Astrocyte (in vitro differentiated cells and primary cell): ENCODE data around the gene RASSF6. TPM values are rescaled to one million over a fixed set of nuclear protein-coding genes. Genes with fewer than 3 reads are reported as not detected.
"Not testable (repeated sequence)": the region's sequence is repeated elsewhere in the genome, so short reads cannot be mapped to it uniquely, and the experiment has no call there.

Experiments used
- DNase-seq: peaks from one replicate; pipeline ENCODE4 v3.0.0-alpha.2; 2010; ENCODE audit warnings: low read depth
- FAIRE-seq: peaks from 2 replicates; lab custom pipeline; 2011; peaks lifted over from hg19 to GRCh38; lab: Jason Lieb, UNC
- H2AFZ ChIP-seq: 2 replicates; pipeline ENCODE4 v1.6.0; 2012; ENCODE audit warnings: low read depth, low read length, inconsistent platforms
- H3K27ac ChIP-seq: 2 replicates; pipeline ENCODE4 v1.5.1; 2011; ENCODE audit warnings: low read depth, low read length, inconsistent platforms
- H3K27me3 ChIP-seq: 2 replicates; pipeline ENCODE4 v1.6.0; 2011; ENCODE audit warnings: low read length, inconsistent platforms; ENCODE audit not compliant: insufficient read depth
- H3K36me3 ChIP-seq: 2 replicates; pipeline ENCODE4 v1.5.1; 2011; ENCODE audit warnings: low read length, inconsistent platforms; ENCODE audit not compliant: insufficient read depth
- H3K4me1 ChIP-seq: 2 replicates; pipeline ENCODE4 v1.5.1; 2011; ENCODE audit warnings: low read length, inconsistent platforms; ENCODE audit not compliant: insufficient read depth
- H3K4me2 ChIP-seq: 2 replicates; pipeline ENCODE4 v1.6.0; 2012; ENCODE audit warnings: low read length, inconsistent platforms
- H3K4me3 ChIP-seq: 2 replicates; pipeline ENCODE4 v1.5.1; 2011; ENCODE audit warnings: low read depth, mild to moderate bottlenecking, low read length, inconsistent platforms; ENCODE audit not compliant: insufficient read depth
- H3K79me2 ChIP-seq: 2 replicates; pipeline ENCODE4 v1.6.0; 2012; ENCODE audit warnings: mild to moderate bottlenecking, low read length, inconsistent platforms; ENCODE audit not compliant: insufficient read depth
- H3K9ac ChIP-seq: 2 replicates; pipeline ENCODE4 v1.6.0; 2012; ENCODE audit warnings: mild to moderate bottlenecking, low read length, inconsistent platforms
- H3K9me3 ChIP-seq: 2 replicates; pipeline ENCODE4 v1.5.1; 2012; ENCODE audit warnings: low read depth, mild to moderate bottlenecking, low read length, inconsistent platforms; ENCODE audit not compliant: insufficient read depth
- H4K20me1 ChIP-seq: 2 replicates; pipeline ENCODE4 v1.6.0; 2012; ENCODE audit warnings: low read length, inconsistent platforms; ENCODE audit not compliant: insufficient read depth
- H3K27ac Mint-ChIP-seq: one replicate; pipeline ENCODE4 v1.8.0; 2021; ENCODE audit warnings: mild to moderate bottlenecking, mixed read lengths; ENCODE audit not compliant: unreplicated experiment
- H3K27me3 Mint-ChIP-seq: one replicate; pipeline ENCODE4 v1.8.0; 2021; ENCODE audit warnings: low read depth, mixed read lengths; ENCODE audit not compliant: unreplicated experiment
- H3K36me3 Mint-ChIP-seq: one replicate; pipeline ENCODE4 v1.8.0; 2021; ENCODE audit warnings: low read depth, mixed read lengths; ENCODE audit not compliant: unreplicated experiment
- H3K4me1 Mint-ChIP-seq: one replicate; pipeline ENCODE4 v1.8.0; 2021; ENCODE audit warnings: low read depth, mixed read lengths; ENCODE audit not compliant: unreplicated experiment
- H3K4me3 Mint-ChIP-seq: one replicate; pipeline ENCODE4 v1.8.0; 2021; ENCODE audit warnings: mild to moderate bottlenecking, moderate library complexity, mixed read lengths; ENCODE audit not compliant: unreplicated experiment
- H3K9me3 Mint-ChIP-seq: one replicate; pipeline ENCODE4 v1.8.0; 2021; ENCODE audit warnings: mild to moderate bottlenecking, mixed read lengths; ENCODE audit not compliant: unreplicated experiment
- EZH2 ChIP-seq: IDR thresholded peaks from 2 replicates; pipeline ENCODE4 v1.6.1; 2012; ENCODE audit warnings: mild to moderate bottlenecking, low read length, inconsistent platforms; ENCODE audit not compliant: insufficient read depth
- total RNA-seq: library from RNA; stranded (reverse); gene quantifications from 2 replicates; pipeline ENCODE4 v1.2.1, GENCODE V29; 2021
- TF ChIP-seq, protein P1 (sequence below): IDR thresholded peaks from 2 replicates; pipeline ENCODE4 v1.5.1; 2011; ENCODE audit warnings: low read depth, mild to moderate bottlenecking, inconsistent platforms, low read length, moderate library complexity; ENCODE audit not compliant: insufficient read depth

The RASSF6 gene
- total RNA-seq, 1 donor from 2014 or later = 0.14 TPM

DNA sequence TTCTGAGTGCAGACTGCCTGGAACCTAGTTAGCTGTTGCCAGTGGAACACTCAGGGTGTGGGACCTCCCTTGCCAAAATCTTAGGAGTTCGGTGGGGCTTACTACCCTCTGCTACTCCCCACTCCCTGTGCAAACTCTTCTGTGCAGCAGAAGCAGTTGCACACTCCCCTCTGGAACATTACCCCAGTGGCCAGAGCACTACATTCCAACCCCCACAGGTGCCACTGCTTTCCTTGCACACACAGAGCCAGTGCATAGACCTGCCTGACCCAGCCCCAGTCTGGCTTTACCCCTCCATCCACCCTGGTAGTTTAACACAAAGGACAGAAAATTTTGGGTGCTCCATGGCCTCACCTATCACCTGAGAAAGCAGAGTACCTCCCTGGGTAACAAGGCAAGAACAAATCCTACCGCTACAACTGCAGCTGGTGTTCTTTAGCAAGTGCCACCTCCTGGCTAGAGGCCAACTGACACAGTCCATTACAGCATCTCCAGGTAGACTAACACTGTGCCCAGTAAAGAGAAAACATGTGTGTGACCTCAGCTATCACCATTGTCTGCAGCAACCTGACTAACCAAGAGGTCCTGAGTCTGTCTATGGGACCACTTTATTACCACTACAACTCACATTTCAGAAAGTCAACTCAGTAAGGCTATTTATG is 11.5 kb upstream of the RASSF6 start:
- no peak overlapping the region for H3K27ac ChIP-seq
- H4K20me1 ChIP-seq = no peaks in the 10 kb centered on the region
- H3K27me3 Mint-ChIP-seq = peaks cover 2% of the 10 kb centered on the region
- H3K36me3 Mint-ChIP-seq = no peaks in the 10 kb centered on the region
- no peak overlapping the region for H3K4me2 ChIP-seq
- H3K79me2 ChIP-seq = no peaks in the 10 kb centered on the region
- no peaks in the 10 kb centered on the region for H3K36me3 ChIP-seq
- no peaks in the 10 kb centered on the region for H3K4me1 ChIP-seq
- no peak overlapping the region for H2AFZ ChIP-seq
- H3K4me1 Mint-ChIP-seq = no peaks in the 10 kb centered on the region
- H3K9ac ChIP-seq = no peak overlapping the region
- H3K4me3 Mint-ChIP-seq = no peak overlapping the region
- peaks cover 8% of the 10 kb centered on the region for H3K27me3 ChIP-seq
- no peaks in the 10 kb centered on the region for H3K9me3 ChIP-seq
- no peak overlapping the region for H3K4me3 ChIP-seq
- peaks cover 6% of the 10 kb centered on the region for H3K9me3 Mint-ChIP-seq
- no peak for TF ChIP-seq EZH2
- TF ChIP-seq, protein P1, sequence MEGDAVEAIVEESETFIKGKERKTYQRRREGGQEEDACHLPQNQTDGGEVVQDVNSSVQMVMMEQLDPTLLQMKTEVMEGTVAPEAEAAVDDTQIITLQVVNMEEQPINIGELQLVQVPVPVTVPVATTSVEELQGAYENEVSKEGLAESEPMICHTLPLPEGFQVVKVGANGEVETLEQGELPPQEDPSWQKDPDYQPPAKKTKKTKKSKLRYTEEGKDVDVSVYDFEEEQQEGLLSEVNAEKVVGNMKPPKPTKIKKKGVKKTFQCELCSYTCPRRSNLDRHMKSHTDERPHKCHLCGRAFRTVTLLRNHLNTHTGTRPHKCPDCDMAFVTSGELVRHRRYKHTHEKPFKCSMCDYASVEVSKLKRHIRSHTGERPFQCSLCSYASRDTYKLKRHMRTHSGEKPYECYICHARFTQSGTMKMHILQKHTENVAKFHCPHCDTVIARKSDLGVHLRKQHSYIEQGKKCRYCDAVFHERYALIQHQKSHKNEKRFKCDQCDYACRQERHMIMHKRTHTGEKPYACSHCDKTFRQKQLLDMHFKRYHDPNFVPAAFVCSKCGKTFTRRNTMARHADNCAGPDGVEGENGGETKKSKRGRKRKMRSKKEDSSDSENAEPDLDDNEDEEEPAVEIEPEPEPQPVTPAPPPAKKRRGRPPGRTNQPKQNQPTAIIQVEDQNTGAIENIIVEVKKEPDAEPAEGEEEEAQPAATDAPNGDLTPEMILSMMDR = no peak
- DNase-seq (no peak), FAIRE-seq (no peak)
- no peak overlapping the region for H3K27ac Mint-ChIP-seq

DNA sequence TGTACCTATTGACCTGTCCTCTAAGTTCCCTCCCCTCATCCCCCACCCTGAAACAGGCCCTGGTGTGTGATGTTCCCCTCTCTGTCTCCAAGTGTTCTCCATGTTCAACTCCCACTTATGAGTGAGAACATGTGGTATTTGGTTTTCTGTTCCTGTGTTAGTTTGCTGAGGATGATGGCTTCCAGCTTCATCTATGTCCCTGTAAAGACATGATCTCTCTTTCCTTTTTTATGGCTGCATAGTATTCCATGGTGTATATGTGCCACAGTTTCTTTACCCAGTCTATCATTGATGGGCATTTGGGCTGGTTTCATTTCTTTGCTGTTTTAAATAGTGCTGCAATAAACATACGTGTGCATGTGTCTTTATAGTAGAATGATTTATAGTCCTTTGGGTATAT is 8.6 kb upstream of the RASSF6 start:
- not testable (repeated sequence) for H3K4me3 ChIP-seq, H3K9ac ChIP-seq, H3K79me2 ChIP-seq, H3K36me3 ChIP-seq, DNase-seq, H3K4me3 Mint-ChIP-seq, H3K9me3 Mint-ChIP-seq, H3K4me2 ChIP-seq, H3K27me3 Mint-ChIP-seq, H3K36me3 Mint-ChIP-seq, H3K27ac Mint-ChIP-seq, H3K9me3 ChIP-seq, H3K27ac ChIP-seq, H3K27me3 ChIP-seq, FAIRE-seq, H3K4me1 ChIP-seq, H4K20me1 ChIP-seq, H2AFZ ChIP-seq, H3K4me1 Mint-ChIP-seq

DNA sequence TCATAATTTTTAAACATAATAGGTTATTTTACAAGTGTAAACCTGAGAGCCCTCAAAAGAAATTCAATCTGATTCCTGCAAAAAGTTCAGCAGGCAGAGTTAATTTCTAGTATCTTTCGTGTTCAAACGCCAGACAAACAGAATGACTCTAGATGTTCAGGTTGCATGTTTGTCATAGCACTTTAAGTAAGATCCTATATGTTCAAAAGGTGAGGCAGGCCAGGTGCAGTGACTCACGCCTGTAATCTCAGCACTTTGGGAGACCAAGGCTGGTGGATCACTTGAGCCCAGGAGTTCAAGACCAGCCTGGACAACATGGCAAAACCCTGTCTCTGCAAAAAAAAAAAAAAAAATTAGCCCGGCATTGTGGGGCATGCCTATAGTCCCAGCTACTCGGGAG is 1.1 kb upstream of the RASSF6 start:
- Histone ChIP-seq H3K4me1 (no peaks in the 10 kb centered on the region), H3K4me2 (no peak overlapping the region), H3K9ac (no peak overlapping the region), H3K27ac (no peak overlapping the region), H3K79me2 (no peaks in the 10 kb centered on the region), H3K4me3 (no peak overlapping the region), H3K36me3 (no peaks in the 10 kb centered on the region), H4K20me1 (no peaks in the 10 kb centered on the region), H2AFZ (no peak overlapping the region), H3K27me3 (peaks cover 3% of the 10 kb centered on the region), H3K9me3 (no peaks in the 10 kb centered on the region)
- Mint-ChIP-seq H3K4me3 (no peak overlapping the region), H3K36me3 (no peaks in the 10 kb centered on the region), H3K27ac (no peak overlapping the region), H3K27me3 (peaks cover 3% of the 10 kb centered on the region), H3K4me1 (peaks cover 2% of the 10 kb centered on the region), H3K9me3 (no peaks in the 10 kb centered on the region)
- FAIRE-seq = no peak
- DNase-seq = no peak
- TF ChIP-seq, protein P1 = no peak
- no peak for TF ChIP-seq EZH2
